ENCODE data around the gene GPR151. TPM values are rescaled to one million over a fixed set of nuclear protein-coding genes. Genes with fewer than 3 reads are reported as not detected.

The GPR151 gene
- total and polyA plus RNA-seq, 4 donors, result not detected

GRCh38 chr5:146544232-146544631 is 28.2 kb upstream of the GPR151 start (continued):
- TF ChIP-seq ZBTB33 (IDR thresholded peaks at IDR 0.05) (no peak), ATF3 (IDR thresholded peaks at IDR 0.05) (no peak), YY1 (IDR thresholded peaks at IDR 0.05) (no peak), GABPA (IDR thresholded peaks at IDR 0.05 in 1 of 2, conservative IDR thresholded peaks at IDR 0.05 in 1 of 2) (no peak)

GRCh38 chr5:146541958-146542849 is 26.2 kb upstream of the GPR151 start:
- Histone ChIP-seq H3K36me3 (ENCODE audit: control insufficient read depth in 4 of 4, insufficient read depth in 3 of 4, low read depth in 1 of 4, low read length in 3 of 4) (no peaks in the 10 kb centered on the region), H3K9ac (ENCODE audit: low read depth in 1 of 2, low read length in 2 of 2) (no peak overlapping the region), H3K4me3 (ENCODE audit: low read depth in 1 of 3, low read length in 3 of 3) (no peak overlapping the region), H3K27me3 (ENCODE audit: control insufficient read depth in 4 of 4, insufficient read depth in 4 of 4, low read length in 3 of 4) (no peaks in the 10 kb centered on the region), H3K4me1 (ENCODE audit: control insufficient read depth in 4 of 4, insufficient read depth in 4 of 4, low read length in 3 of 4) (peaks cover 0 to 2% (median 0%) of the 10 kb centered on the region in 4 donors), H3K27ac (ENCODE audit: low read depth in 1 of 2, low read length in 2 of 2) (no peak overlapping the region), H3K9me3 (ENCODE audit: control insufficient read depth in 4 of 4, low read length in 3 of 4) (no peaks in the 10 kb centered on the region)
- DNase-seq (ENCODE audit: low spot score), result peak; percentile 69
- 21% methylated on average over 16 of the region's 16 CpGs for WGBS
- TF ChIP-seq CTCF (IDR thresholded peaks at IDR 0.05; ENCODE audit: low read depth, low read length, missing input control) (peak; percentile 91), HNF4G (IDR thresholded peaks at IDR 0.05) (no peak), RAD21 (IDR thresholded peaks at IDR 0.05) (peak; percentile 91), REST (IDR thresholded peaks at IDR 0.05) (no peak)

GRCh38 chr5:146540414-146540813 is 24.4 kb upstream of the GPR151 start:
- Histone ChIP-seq H3K9me3 (ENCODE audit: control insufficient read depth in 4 of 4, low read length in 3 of 4) (no peaks in the 10 kb centered on the region), H3K27me3 (ENCODE audit: control insufficient read depth in 4 of 4, insufficient read depth in 4 of 4, low read length in 3 of 4) (no peaks in the 10 kb centered on the region), H3K36me3 (ENCODE audit: control insufficient read depth in 4 of 4, insufficient read depth in 3 of 4, low read depth in 1 of 4, low read length in 3 of 4) (no peaks in the 10 kb centered on the region), H3K9ac (ENCODE audit: low read depth in 1 of 2, low read length in 2 of 2) (no peak overlapping the region), H3K4me3 (ENCODE audit: low read depth in 1 of 3, low read length in 3 of 3) (no peak overlapping the region), H3K4me1 (ENCODE audit: control insufficient read depth in 4 of 4, insufficient read depth in 4 of 4, low read length in 3 of 4) (peaks cover 0 to 2% (median 0%) of the 10 kb centered on the region in 4 donors), H3K27ac (ENCODE audit: low read depth in 1 of 2, low read length in 2 of 2) (no peak overlapping the region)
- no peak for DNase-seq (ENCODE audit: low spot score)
- no peak for TF ChIP-seq HNF4G (IDR thresholded peaks at IDR 0.05)
- no peak for TF ChIP-seq ZBTB33 (IDR thresholded peaks at IDR 0.05)
- WGBS, result 88% methylated on average over 2 of the region's 2 CpGs

All from liver (tissue), 9 donors.